B cell (primary cell): ENCODE results near the gene ABHD16A. TPM values are rescaled to one million over a fixed set of nuclear protein-coding genes. Genes with fewer than 3 reads are reported as not detected.

ENCODE experiments used
- ATAC-seq: fragments of 200-7000 bp; cut with Tn5 transposase; one replicate; pipeline ENCODE4 v1.10.0; 2021; ENCODE audit warnings: low read depth, mild to moderate bottlenecking, moderate number of reproducible peaks, moderate library complexity
- CTCF ChIA-PET: fragments of 350-600 bp; sonication (Branson Sonifier 250); formaldehyde crosslinking; loops from one replicate; lab custom pipeline; 2021; ENCODE audit warnings: antibody characterized with exemption, inconsistent platforms; lab: Charles Lee
- POLR2A ChIA-PET: fragments of 350-600 bp; sonication (Branson Sonifier 250); formaldehyde crosslinking; loops from one replicate; lab custom pipeline; 2021; ENCODE audit warnings: antibody characterized with exemption; lab: Charles Lee
- DNase-seq: peaks from one replicate; pipeline ENCODE4 v3.0.0; 2013
- H2AFZ ChIP-seq: 2 replicates; pipeline ENCODE4 v1.6.1; 2012; ENCODE audit warnings: mild to moderate bottlenecking, low read depth, low read length; ENCODE audit not compliant: insufficient read depth, poor library complexity, severe bottlenecking
- H3K27ac ChIP-seq, 2 donors: 1 replicate in 1 of 2; 2 replicates in 1 of 2; pipeline ENCODE4 v1.5.1; 2012 to 2013; ENCODE audit warnings: low read length in 2 of 2, mild to moderate bottlenecking in 2 of 2, moderate library complexity in 1 of 2
- H3K27me3 ChIP-seq, 4 experiments: fragments of 200-600 bp in 1 of 4; sonication (generic) in 1 of 4; replicated peaks in 1 of 4; 1 replicate in 2 of 4; 2 replicates in 2 of 4; pipeline versions ENCODE4 v1.6.1 to v1.7.0; 2013 to 2016; ENCODE audit warnings: low read length in 3 of 4, mild to moderate bottlenecking in 2 of 4, mixed read lengths in 1 of 4, moderate library complexity in 1 of 4; ENCODE audit not compliant: insufficient read depth in 4 of 4, control insufficient read depth in 3 of 4; ENCODE audit errors: control extremely low read depth in 1 of 4
- H3K36me3 ChIP-seq, 2 experiments: replicated peaks in 1 of 2; 1 replicate in 1 of 2; 2 replicates in 1 of 2; pipeline versions ENCODE4 v1.6.1 to v1.7.1; 2013; ENCODE audit warnings: low read length in 1 of 2; ENCODE audit not compliant: insufficient read depth in 2 of 2, control insufficient read depth in 1 of 2; ENCODE audit errors: control extremely low read depth in 1 of 2, extremely low read depth in 1 of 2
- H3K4me1 ChIP-seq, 2 donors: fragments of 200-600 bp in 1 of 2; sonication (generic) in 1 of 2; 1 replicate in 1 of 2; 2 replicates in 1 of 2; pipeline versions ENCODE4 v1.5.1 to v1.6.1; 2013 to 2017; ENCODE audit warnings: low read length in 2 of 2; ENCODE audit not compliant: control insufficient read depth in 2 of 2, insufficient read depth in 2 of 2
- H3K4me2 ChIP-seq: replicated peaks from 2 replicates; pipeline ENCODE3; 2012; ENCODE audit warnings: mild to moderate bottlenecking, low read depth, low read length; ENCODE audit not compliant: poor library complexity, severe bottlenecking
- H3K4me3 ChIP-seq, 5 experiments: fragments of 200-600 bp in 1 of 5; sonication (generic) in 1 of 5; 1 replicate in 3 of 5; 2 replicates in 2 of 5; pipeline versions ENCODE4 v1.5.1 to v1.7.0; 2011 to 2016; ENCODE audit warnings: low read length in 4 of 5, mild to moderate bottlenecking in 4 of 5, low read depth in 2 of 5, control low read depth in 1 of 5, moderate library complexity in 1 of 5; ENCODE audit not compliant: insufficient read depth in 1 of 5; ENCODE audit errors: control extremely low read depth in 1 of 5, extremely low read depth in 1 of 5
- H3K79me2 ChIP-seq: fragments of 200-600 bp; sonication (generic); one replicate; pipeline ENCODE4 v1.6.0; 2016; ENCODE audit warnings: low read length; ENCODE audit not compliant: control insufficient read depth, insufficient read depth
- H3K9ac ChIP-seq: fragments of 200-600 bp; sonication (generic); 2 replicates; pipeline ENCODE4 v1.6.1; 2017; ENCODE audit warnings: mild to moderate bottlenecking, low read length, moderate library complexity
- H3K9me3 ChIP-seq, 3 donors: one replicate each; pipeline versions ENCODE4 v1.6.1 to v1.7.1; 2013; ENCODE audit warnings: low read length in 2 of 3; ENCODE audit not compliant: control insufficient read depth in 2 of 3, insufficient read depth in 1 of 3; ENCODE audit errors: control extremely low read depth in 1 of 3
- H4K20me1 ChIP-seq: 2 replicates; pipeline ENCODE4 v1.6.0; 2012; ENCODE audit warnings: mild to moderate bottlenecking, low read length; ENCODE audit not compliant: insufficient read depth, control insufficient read depth, poor library complexity, severe bottlenecking
- H3K27ac Mint-ChIP-seq: one replicate; pipeline ENCODE4 v1.8.0; 2021; ENCODE audit warnings: mixed read lengths
- H3K27me3 Mint-ChIP-seq: one replicate; pipeline ENCODE4 v1.8.0; 2021; ENCODE audit warnings: mixed read lengths
- H3K4me1 Mint-ChIP-seq: one replicate; pipeline ENCODE4 v1.8.0; 2021; ENCODE audit warnings: mixed read lengths
- H3K4me3 Mint-ChIP-seq: one replicate; pipeline ENCODE4 v1.8.0; 2021; ENCODE audit warnings: mixed read lengths
- H3K9me3 Mint-ChIP-seq: one replicate; pipeline ENCODE4 v1.8.0; 2022; ENCODE audit warnings: mixed read lengths; ENCODE audit not compliant: insufficient read depth
- CTCF ChIP-seq: fragments of 200-600 bp; IDR thresholded peaks from one replicate; pipeline ENCODE4 v1.8.0; 2022; ENCODE audit warnings: antibody characterized with exemption, mild to moderate bottlenecking
- EZH2 ChIP-seq: IDR thresholded peaks from 2 replicates; pipeline ENCODE4 v1.6.1; 2012; ENCODE audit warnings: borderline replicate concordance, low read depth, mild to moderate bottlenecking, moderate library complexity, low read length; ENCODE audit not compliant: insufficient read depth, poor library complexity, severe bottlenecking
- WGBS: methylation state at CpG from one replicate; pipeline ENCODE4 v1.1.5; 2013; ENCODE audit warnings: missing lambda C conversion rate; ENCODE audit not compliant: insufficient coverage; 5-methylcytosine and 5-hydroxymethylcytosine counted together
- intact Hi-C: fragments of 100-400 bp; cut with micrococcal nuclease; formaldehyde crosslinking; loops from one replicate; pipeline ENCODE4 v1.10.0; 2022
- polyA plus RNA-seq: library from polyadenylated mRNA; depleted of rRNA; stranded (reverse); fragments of >200 nt; gene quantifications from 2 replicates; pipeline ENCODE4 v1.2.3, GENCODE V29; 2012
- total RNA-seq, 2 donors: library from RNA; stranded (reverse); fragments of 120-200 nt in 1 of 2; gene quantifications; 1 replicate in 1 of 2; 2 replicates in 1 of 2; pipeline versions ENCODE4 v1.2.3 to v1.2.4, GENCODE V29; 2013 to 2022

The ABHD16A gene
- total and polyA plus RNA-seq, 2 donors (not counting 1 experiment from before 2014, with no cell fraction given): 78.3 to 97.5 TPM

- ATAC-seq (no peak), DNase-seq (no peak)
- peak overlapping the region in 1 of 2 donors; percentile 27 for H3K27ac ChIP-seq
- peaks cover 4 to 45% of the 10 kb centered on the region in 2 experiments for H3K36me3 ChIP-seq
- peaks cover 88% of the 10 kb centered on the region for H3K79me2 ChIP-seq
- WGBS: 91% methylated on average over 8 of the region's 12 CpGs
- no peak overlapping the region for H2AFZ ChIP-seq
- H3K27me3 ChIP-seq: no peaks in the 10 kb centered on the region
- Mint-ChIP-seq H3K27me3 (no peaks in the 10 kb centered on the region), H3K9me3 (no peaks in the 10 kb centered on the region), H3K4me3 (peak overlapping the region; percentile 59), H3K27ac (peak overlapping the region; percentile 74), H3K4me1 (peaks cover 73% of the 10 kb centered on the region)
- H3K4me1 ChIP-seq: peaks cover 50 to 71% of the 10 kb centered on the region in 2 donors
- ChIA-PET CTCF (interaction anchor here (0.9 to 2.4 kb wide), 3 partner anchors 9 to 111 kb away, joined by 4 to 10 read pairs (median 9); partner anchors contain the start of gene BAG6), POLR2A (interaction anchor here (0.6 to 5.9 kb wide), 4 partner anchors 10 to 103 kb away, joined by 3 to 57 read pairs (median 4); partner anchors contain the start of gene BAG6)
- intact Hi-C loops: no loop called here
- no peak overlapping the region for H3K9ac ChIP-seq
- peaks cover 23% of the 10 kb centered on the region for H4K20me1 ChIP-seq
- H3K9me3 ChIP-seq: no peaks in the 10 kb centered on the region
- H3K4me3 ChIP-seq: no peak overlapping the region
- H3K4me2 ChIP-seq: no peak overlapping the region
- TF ChIP-seq CTCF (no peak), EZH2 (no peak)
Observed at GRCh38 chr6:31662124-31662723, 40.9 kb downstream of the ABHD16A start.
